ENCODE measurements around the gene FOXD2.

FOXD2 gene

GRCh38 chr1:47439819-47440598 is 2.2 kb downstream of the FOXD2 start:
- peak; percentile 25 for DNase-seq (ENCODE audit: low read depth)
- no peak for TF ChIP-seq CTCF (conservative IDR thresholded peaks at IDR 0.05; ENCODE audit: low read depth, low read length)
- peak overlapping the region; percentile 86 for H3K4me3 ChIP-seq (ENCODE audit: low read depth, low read length)

GRCh38 chr1:47440599-47441081 is 2.8 kb downstream of the FOXD2 start:
- peak overlapping the region; percentile 86 for H3K4me3 ChIP-seq (ENCODE audit: low read depth, low read length)
- peak; percentile 75 for DNase-seq (ENCODE audit: low read depth)
- no peak for TF ChIP-seq CTCF (conservative IDR thresholded peaks at IDR 0.05; ENCODE audit: low read depth, low read length)

GRCh38 chr1:47441450-47442106 is 3.7 kb downstream of the FOXD2 start:
- no peak for TF ChIP-seq CTCF (conservative IDR thresholded peaks at IDR 0.05; ENCODE audit: low read depth, low read length)
- peak overlapping the region; percentile 86 for H3K4me3 ChIP-seq (ENCODE audit: low read depth, low read length)
- peak; percentile 50 for DNase-seq (ENCODE audit: low read depth)

GRCh38 chr1:47442202-47442601 is 4.4 kb downstream of the FOXD2 start:
- no peak for TF ChIP-seq CTCF (conservative IDR thresholded peaks at IDR 0.05; ENCODE audit: low read depth, low read length)
- peak; percentile 53 for DNase-seq (ENCODE audit: low read depth)
- H3K4me3 ChIP-seq (ENCODE audit: low read depth, low read length): peak overlapping the region; percentile 86

- H3K4me3 ChIP-seq (ENCODE audit: low read depth, low read length): peak overlapping the region; percentile 59
- TF ChIP-seq CTCF (conservative IDR thresholded peaks at IDR 0.05; ENCODE audit: low read depth, low read length): no peak
- DNase-seq (ENCODE audit: low read depth): peak; percentile 30
These were observed 5.1 kb downstream of the FOXD2 start for GRCh38 chr1:47442842-47443529.

GRCh38 chr1:47443530-47444296 is 5.9 kb downstream of the FOXD2 start:
- DNase-seq (ENCODE audit: low read depth): peak; percentile 22
- no peak for TF ChIP-seq CTCF (conservative IDR thresholded peaks at IDR 0.05; ENCODE audit: low read depth, low read length)
- peak overlapping the region; percentile 59 for H3K4me3 ChIP-seq (ENCODE audit: low read depth, low read length)

Measured in choroid plexus epithelial cell (primary cell).